DMS114 treated with DMSO at 0.1 percent for 48 hours (cell line): ENCODE measurements around the gene TCN1.

Experiments used
- DNase-seq: peaks from one replicate; lab custom pipeline; 2025; ENCODE audit not compliant: unreplicated experiment; lab: John Stamatoyannopoulos, UW

Gene TCN1

DNA sequence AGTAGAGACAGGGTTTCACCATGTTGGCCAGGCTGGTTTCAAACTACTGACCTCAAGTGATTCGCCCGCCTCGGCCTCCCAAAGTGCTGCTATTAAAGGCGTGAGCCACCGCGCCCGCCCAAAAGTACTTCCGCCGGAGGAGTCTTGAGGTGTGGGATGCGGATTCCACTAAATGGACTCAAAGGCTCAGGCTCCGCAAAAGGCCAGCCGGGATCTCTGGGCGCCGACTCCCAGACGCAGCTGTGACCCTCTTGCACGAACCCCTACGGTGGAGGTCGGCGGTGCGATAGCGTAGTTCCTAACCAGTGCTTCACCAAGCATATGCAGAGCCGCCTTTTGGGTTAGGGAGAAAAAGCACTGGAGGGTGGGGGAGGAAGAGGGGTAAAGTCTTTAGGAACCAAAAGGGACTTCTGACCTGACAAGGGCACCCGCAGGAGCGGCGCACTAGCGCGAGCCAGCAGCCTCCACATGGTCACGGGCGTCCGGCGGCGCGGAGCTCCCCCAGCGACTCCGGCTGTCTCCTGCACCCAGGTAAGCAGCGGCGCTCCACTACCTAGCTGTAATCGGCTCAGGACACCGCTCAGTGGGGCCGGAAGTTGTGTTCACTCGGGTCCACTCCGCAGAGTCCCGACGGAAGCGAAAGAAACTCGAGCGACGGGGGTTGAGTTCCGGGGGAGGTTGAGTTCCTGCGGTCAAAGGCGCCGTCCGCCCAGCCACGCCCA lies 55.9 kb downstream of the TCN1 start, which contains the start of gene MRPL16:
Gene MRPL16, minus strand, starts transcription at position 590 of the 722 bp plus-strand sequence. Its CDS starts 120 bp downstream, at position 470.
- peak; percentile 58 for DNase-seq

- no peak for DNase-seq
Observed at GRCh38 chr11:59807047-59807610, 59.2 kb downstream of the TCN1 start.

- no peak for DNase-seq
Observed at GRCh38 chr11:59804061-59804460, 62.2 kb downstream of the TCN1 start.
